Astrocyte (in vitro differentiated cells and primary cell): ENCODE results near the gene LMF1. TPM values are rescaled to one million over a fixed set of nuclear protein-coding genes. Genes with fewer than 3 reads are reported as not detected.
A peak's percentile ranks its signal among the peaks of the same experiment; 100 is the strongest.

Experiments
- DNase-seq: peaks from one replicate; pipeline ENCODE4 v3.0.0-alpha.2; 2010; ENCODE audit warnings: low read depth
- FAIRE-seq: peaks from 2 replicates; lab custom pipeline; 2011; peaks lifted over from hg19 to GRCh38; lab: Jason Lieb, UNC
- H2AFZ ChIP-seq: 2 replicates; pipeline ENCODE4 v1.6.0; 2012; ENCODE audit warnings: low read depth, low read length, inconsistent platforms
- H3K27ac ChIP-seq: 2 replicates; pipeline ENCODE4 v1.5.1; 2011; ENCODE audit warnings: low read depth, low read length, inconsistent platforms
- H3K27me3 ChIP-seq: 2 replicates; pipeline ENCODE4 v1.6.0; 2011; ENCODE audit warnings: low read length, inconsistent platforms; ENCODE audit not compliant: insufficient read depth
- H3K36me3 ChIP-seq: 2 replicates; pipeline ENCODE4 v1.5.1; 2011; ENCODE audit warnings: low read length, inconsistent platforms; ENCODE audit not compliant: insufficient read depth
- H3K4me1 ChIP-seq: 2 replicates; pipeline ENCODE4 v1.5.1; 2011; ENCODE audit warnings: low read length, inconsistent platforms; ENCODE audit not compliant: insufficient read depth
- H3K4me2 ChIP-seq: 2 replicates; pipeline ENCODE4 v1.6.0; 2012; ENCODE audit warnings: low read length, inconsistent platforms
- H3K4me3 ChIP-seq: 2 replicates; pipeline ENCODE4 v1.5.1; 2011; ENCODE audit warnings: low read depth, mild to moderate bottlenecking, low read length, inconsistent platforms; ENCODE audit not compliant: insufficient read depth
- H3K79me2 ChIP-seq: 2 replicates; pipeline ENCODE4 v1.6.0; 2012; ENCODE audit warnings: mild to moderate bottlenecking, low read length, inconsistent platforms; ENCODE audit not compliant: insufficient read depth
- H3K9ac ChIP-seq: 2 replicates; pipeline ENCODE4 v1.6.0; 2012; ENCODE audit warnings: mild to moderate bottlenecking, low read length, inconsistent platforms
- H3K9me3 ChIP-seq: 2 replicates; pipeline ENCODE4 v1.5.1; 2012; ENCODE audit warnings: low read depth, mild to moderate bottlenecking, low read length, inconsistent platforms; ENCODE audit not compliant: insufficient read depth
- H4K20me1 ChIP-seq: 2 replicates; pipeline ENCODE4 v1.6.0; 2012; ENCODE audit warnings: low read length, inconsistent platforms; ENCODE audit not compliant: insufficient read depth
- H3K27ac Mint-ChIP-seq: one replicate; pipeline ENCODE4 v1.8.0; 2021; ENCODE audit warnings: mild to moderate bottlenecking, mixed read lengths; ENCODE audit not compliant: unreplicated experiment
- H3K27me3 Mint-ChIP-seq: one replicate; pipeline ENCODE4 v1.8.0; 2021; ENCODE audit warnings: low read depth, mixed read lengths; ENCODE audit not compliant: unreplicated experiment
- H3K36me3 Mint-ChIP-seq: one replicate; pipeline ENCODE4 v1.8.0; 2021; ENCODE audit warnings: low read depth, mixed read lengths; ENCODE audit not compliant: unreplicated experiment
- H3K4me1 Mint-ChIP-seq: one replicate; pipeline ENCODE4 v1.8.0; 2021; ENCODE audit warnings: low read depth, mixed read lengths; ENCODE audit not compliant: unreplicated experiment
- H3K4me3 Mint-ChIP-seq: one replicate; pipeline ENCODE4 v1.8.0; 2021; ENCODE audit warnings: mild to moderate bottlenecking, moderate library complexity, mixed read lengths; ENCODE audit not compliant: unreplicated experiment
- H3K9me3 Mint-ChIP-seq: one replicate; pipeline ENCODE4 v1.8.0; 2021; ENCODE audit warnings: mild to moderate bottlenecking, mixed read lengths; ENCODE audit not compliant: unreplicated experiment
- EZH2 ChIP-seq: IDR thresholded peaks from 2 replicates; pipeline ENCODE4 v1.6.1; 2012; ENCODE audit warnings: mild to moderate bottlenecking, low read length, inconsistent platforms; ENCODE audit not compliant: insufficient read depth
- total RNA-seq: library from RNA; stranded (reverse); gene quantifications from 2 replicates; pipeline ENCODE4 v1.2.1, GENCODE V29; 2021
- TF ChIP-seq, protein P1 (sequence below): IDR thresholded peaks from 2 replicates; pipeline ENCODE4 v1.5.1; 2011; ENCODE audit warnings: low read depth, mild to moderate bottlenecking, inconsistent platforms, low read length, moderate library complexity; ENCODE audit not compliant: insufficient read depth

Gene LMF1
- total RNA-seq, 1 donor from 2014 or later = 12.6 TPM

- no peak for TF ChIP-seq EZH2
- TF ChIP-seq, protein P1, sequence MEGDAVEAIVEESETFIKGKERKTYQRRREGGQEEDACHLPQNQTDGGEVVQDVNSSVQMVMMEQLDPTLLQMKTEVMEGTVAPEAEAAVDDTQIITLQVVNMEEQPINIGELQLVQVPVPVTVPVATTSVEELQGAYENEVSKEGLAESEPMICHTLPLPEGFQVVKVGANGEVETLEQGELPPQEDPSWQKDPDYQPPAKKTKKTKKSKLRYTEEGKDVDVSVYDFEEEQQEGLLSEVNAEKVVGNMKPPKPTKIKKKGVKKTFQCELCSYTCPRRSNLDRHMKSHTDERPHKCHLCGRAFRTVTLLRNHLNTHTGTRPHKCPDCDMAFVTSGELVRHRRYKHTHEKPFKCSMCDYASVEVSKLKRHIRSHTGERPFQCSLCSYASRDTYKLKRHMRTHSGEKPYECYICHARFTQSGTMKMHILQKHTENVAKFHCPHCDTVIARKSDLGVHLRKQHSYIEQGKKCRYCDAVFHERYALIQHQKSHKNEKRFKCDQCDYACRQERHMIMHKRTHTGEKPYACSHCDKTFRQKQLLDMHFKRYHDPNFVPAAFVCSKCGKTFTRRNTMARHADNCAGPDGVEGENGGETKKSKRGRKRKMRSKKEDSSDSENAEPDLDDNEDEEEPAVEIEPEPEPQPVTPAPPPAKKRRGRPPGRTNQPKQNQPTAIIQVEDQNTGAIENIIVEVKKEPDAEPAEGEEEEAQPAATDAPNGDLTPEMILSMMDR = no peak
- Histone ChIP-seq H3K4me3 (no peak overlapping the region), H3K27me3 (peaks cover 58% of the 10 kb centered on the region), H3K9me3 (no peaks in the 10 kb centered on the region), H3K36me3 (no peaks in the 10 kb centered on the region), H3K4me1 (no peaks in the 10 kb centered on the region), H4K20me1 (peaks cover 6% of the 10 kb centered on the region), H2AFZ (no peak overlapping the region), H3K27ac (no peak overlapping the region), H3K79me2 (no peaks in the 10 kb centered on the region), H3K4me2 (no peak overlapping the region), H3K9ac (no peak overlapping the region)
- Mint-ChIP-seq H3K27me3 (peaks cover 19% of the 10 kb centered on the region), H3K27ac (no peak overlapping the region), H3K4me3 (no peak overlapping the region), H3K9me3 (no peaks in the 10 kb centered on the region), H3K4me1 (no peaks in the 10 kb centered on the region), H3K36me3 (no peaks in the 10 kb centered on the region)
- DNase-seq = no peak
- FAIRE-seq = no peak
Observed at GRCh38 chr16:984121-984694, 13.4 kb upstream of the LMF1 start.

GRCh38 chr16:983044-984030 lies 12.6 kb upstream of the LMF1 start:
- Histone ChIP-seq H3K9ac (no peak overlapping the region), H3K4me1 (no peaks in the 10 kb centered on the region), H3K9me3 (no peaks in the 10 kb centered on the region), H3K79me2 (no peaks in the 10 kb centered on the region), H4K20me1 (no peaks in the 10 kb centered on the region), H3K4me2 (no peak overlapping the region), H3K36me3 (no peaks in the 10 kb centered on the region), H3K27me3 (peaks cover 50% of the 10 kb centered on the region), H2AFZ (no peak overlapping the region), H3K4me3 (no peak overlapping the region), H3K27ac (no peak overlapping the region)
- no peaks in the 10 kb centered on the region for H3K36me3 Mint-ChIP-seq
- H3K27me3 Mint-ChIP-seq = peaks cover 22% of the 10 kb centered on the region
- no peaks in the 10 kb centered on the region for H3K9me3 Mint-ChIP-seq
- no peaks in the 10 kb centered on the region for H3K4me1 Mint-ChIP-seq
- peak overlapping the region; percentile 74 for H3K4me3 Mint-ChIP-seq
- no peak for FAIRE-seq
- TF ChIP-seq, protein P1 = no peak
- TF ChIP-seq EZH2 = peak; percentile 0
- no peak overlapping the region for H3K27ac Mint-ChIP-seq
- no peak for DNase-seq
